SK-N-SH (cell line): ENCODE data around the gene RBM10. TPM values are rescaled to one million over a fixed set of nuclear protein-coding genes. Genes with fewer than 3 reads are reported as not detected.

Experiments
- CTCF ChIA-PET: fragments of 300-600, 350-600 bp; formaldehyde crosslinking; extraction: SDS; loops from one replicate; lab custom pipeline; 2021; lab: Yijun Ruan, JAX
- POLR2A ChIA-PET: fragments of 350-600 bp; sonication (Branson Sonifier 250); formaldehyde crosslinking; extraction: SDS; loops from one replicate; lab custom pipeline; 2020; ENCODE audit warnings: antibody characterized with exemption, inconsistent platforms; lab: Yijun Ruan, JAX
- DNase-seq: peaks from one replicate; pipeline ENCODE4 v3.0.0; 2012
- H2AFZ ChIP-seq: fragments of 200-600 bp; sonication (generic); 2 replicates; pipeline ENCODE4 v1.8.1; 2016; ENCODE audit warnings: antibody characterized with exemption, mild to moderate bottlenecking, low read depth
- H3F3A ChIP-seq: fragments of 200-600 bp; sonication (generic); replicated peaks from 2 replicates; pipeline ENCODE3; 2016; ENCODE audit warnings: antibody characterized with exemption, mild to moderate bottlenecking; ENCODE audit not compliant: insufficient read depth
- H3K27ac ChIP-seq, 2 experiments: fragments of 200-500 bp in 1 of 2; fragments of 200-600 bp in 1 of 2; sonication (Bioruptor generic) in 1 of 2; sonication (generic), shearing (Covaris generic) in 1 of 2; 2 replicates each; pipeline versions ENCODE4 v1.5.1 to v1.6.1; 2014 to 2016; ENCODE audit warnings: low read depth in 2 of 2, inconsistent platforms in 1 of 2, low read length in 1 of 2, mild to moderate bottlenecking in 1 of 2, mixed read lengths in 1 of 2
- H3K27me3 ChIP-seq: fragments of 200-600 bp; sonication (generic), shearing (Covaris generic); 2 replicates; pipeline ENCODE4 v1.6.1; 2016; ENCODE audit warnings: mixed run types; ENCODE audit not compliant: insufficient read depth
- H3K36me3 ChIP-seq, 2 experiments: fragments of 200-500 bp in 1 of 2; fragments of 200-600 bp in 1 of 2; sonication (Bioruptor generic) in 1 of 2; sonication (generic) in 1 of 2; replicated peaks in 1 of 2; 2 replicates each; pipeline versions ENCODE3 to v1.5.1; 2014 to 2016; ENCODE audit warnings: low read length in 1 of 2, mild to moderate bottlenecking in 1 of 2; ENCODE audit not compliant: insufficient read depth in 2 of 2, control insufficient read depth in 1 of 2
- H3K4me1 ChIP-seq, 2 experiments: fragments of 200-500 bp in 1 of 2; fragments of 200-600 bp in 1 of 2; sonication (Bioruptor generic) in 1 of 2; sonication (generic), shearing (Covaris generic) in 1 of 2; 2 replicates each; pipeline versions ENCODE4 v1.5.1 to v1.6.1; 2014 to 2016; ENCODE audit warnings: low read depth in 1 of 2, low read length in 1 of 2, mixed run types in 1 of 2; ENCODE audit not compliant: insufficient read depth in 2 of 2, control insufficient read depth in 1 of 2
- H3K4me2 ChIP-seq: fragments of 200-600 bp; sonication (generic), shearing (Covaris generic); 2 replicates; pipeline ENCODE4 v1.6.1; 2017; ENCODE audit warnings: mixed run types
- H3K4me3 ChIP-seq, 2 experiments: fragments of 200-500 bp in 1 of 2; fragments of 200-600 bp in 1 of 2; sonication (Bioruptor generic) in 1 of 2; sonication (generic), shearing (Covaris generic) in 1 of 2; 2 replicates each; pipeline versions ENCODE4 v1.5.1 to v1.8.1; 2014 to 2016; ENCODE audit warnings: low read depth in 2 of 2, inconsistent platforms in 1 of 2, low read length in 1 of 2, mild to moderate bottlenecking in 1 of 2, mixed read lengths in 1 of 2, moderate library complexity in 1 of 2
- H3K79me2 ChIP-seq: fragments of 200-600 bp; sonication (generic); 2 replicates; pipeline ENCODE4 v1.8.1; 2017; ENCODE audit warnings: mild to moderate bottlenecking; ENCODE audit not compliant: insufficient read depth
- H3K9ac ChIP-seq: fragments of 200-600 bp; sonication (generic); 2 replicates; pipeline ENCODE4 v1.6.1; 2017; ENCODE audit warnings: mixed run types
- H3K9me2 ChIP-seq: fragments of 200-600 bp; sonication (generic); 2 replicates; pipeline ENCODE4 v1.6.1; 2017; ENCODE audit warnings: mixed run types
- H3K9me3 ChIP-seq: fragments of 200-600 bp; sonication (generic); 2 replicates; pipeline ENCODE4 v1.6.1; 2017; ENCODE audit warnings: mixed run types, mild to moderate bottlenecking, moderate library complexity
- H4K20me1 ChIP-seq: fragments of 200-600 bp; sonication (generic); 2 replicates; pipeline ENCODE4 v1.6.1; 2017; ENCODE audit warnings: mild to moderate bottlenecking, mixed run types; ENCODE audit not compliant: insufficient read depth
- ELF1 ChIP-seq: IDR thresholded peaks from 2 replicates; pipeline ENCODE4 v1.4.0; 2012
- EP300 ChIP-seq, 2 experiments: IDR thresholded peaks; 2 replicates each; pipeline versions ENCODE4 v1.4.0 to v1.6.1; 2012; ENCODE audit warnings: borderline replicate concordance in 1 of 2, low read depth in 1 of 2, low read length in 1 of 2
- EZH2phosphoT487 ChIP-seq: fragments of 200-600 bp; sonication (generic); IDR thresholded peaks from 2 replicates; pipeline ENCODE4 v1.6.1; 2017; ENCODE audit warnings: low read depth, mixed run types, mild to moderate bottlenecking, antibody characterized with exemption, moderate library complexity, borderline replicate concordance
- FOXJ3 ChIP-seq: sonication (generic); formaldehyde crosslinking; IDR thresholded peaks from 2 replicates; pipeline ENCODE4 v1.5.1; 2020; ENCODE audit warnings: mild to moderate bottlenecking, missing genetic modification reagents
- FOXM1 ChIP-seq: IDR thresholded peaks from 2 replicates; pipeline ENCODE4 v1.4.0; 2012; ENCODE audit warnings: low read depth, mild to moderate bottlenecking
- GATA2 ChIP-seq: sonication (generic); formaldehyde crosslinking; IDR thresholded peaks from 2 replicates; pipeline ENCODE4 v1.5.0; 2020; ENCODE audit warnings: mild to moderate bottlenecking, missing genetic modification reagents
- MEF2A ChIP-seq: IDR thresholded peaks from 2 replicates; pipeline ENCODE4 v1.4.0; 2012; ENCODE audit warnings: low read depth, borderline replicate concordance
- MXI1 ChIP-seq: IDR thresholded peaks from 2 replicates; pipeline ENCODE4 v1.6.1; 2012; ENCODE audit warnings: mild to moderate bottlenecking, low read depth, low read length, improper control_type of control experiment
- NFIC ChIP-seq: IDR thresholded peaks from 2 replicates; pipeline ENCODE4 v1.4.0; 2012; ENCODE audit warnings: borderline replicate concordance
- NRF1 ChIP-seq: IDR thresholded peaks from 2 replicates; pipeline ENCODE4 v1.6.1; 2012; ENCODE audit warnings: low read depth, mild to moderate bottlenecking, low read length
- POLR2AphosphoS5 ChIP-seq: IDR thresholded peaks from 2 replicates; pipeline ENCODE4 v1.6.1; 2012; ENCODE audit warnings: low read depth, low read length
- RAD21 ChIP-seq: IDR thresholded peaks from 2 replicates; pipeline ENCODE4 v1.6.1; 2012; ENCODE audit warnings: mild to moderate bottlenecking, low read length
- RCOR1 ChIP-seq: fragments of 150-350 bp; IDR thresholded peaks from 2 replicates; pipeline ENCODE4 v1.6.1; 2017; ENCODE audit warnings: antibody characterized with exemption, low read length
- RFX5 ChIP-seq: IDR thresholded peaks from 2 replicates; pipeline ENCODE4 v1.6.1; 2012; ENCODE audit warnings: mild to moderate bottlenecking, improper control_type of control experiment, low read length
- RXRA ChIP-seq: IDR thresholded peaks from 2 replicates; pipeline ENCODE4 v1.4.0; 2012; ENCODE audit warnings: low read depth, mild to moderate bottlenecking, borderline replicate concordance
- SIN3A ChIP-seq: IDR thresholded peaks from 2 replicates; pipeline ENCODE4 v1.6.1; 2012; ENCODE audit warnings: low read depth, mild to moderate bottlenecking, low read length, moderate library complexity, borderline replicate concordance
- SMC3 ChIP-seq: IDR thresholded peaks from 2 replicates; pipeline ENCODE4 v1.6.1; 2012; ENCODE audit warnings: low read depth, low read length, improper control_type of control experiment
- TCF12 ChIP-seq: IDR thresholded peaks from 2 replicates; pipeline ENCODE4 v1.4.0; 2012
- TEAD4 ChIP-seq: IDR thresholded peaks from 2 replicates; pipeline ENCODE4 v1.4.0; 2012; ENCODE audit warnings: mild to moderate bottlenecking, borderline replicate concordance; ENCODE audit not compliant: insufficient read depth
- YY1 ChIP-seq: IDR thresholded peaks from 2 replicates; pipeline ENCODE4 v1.4.0; 2012; ENCODE audit warnings: low read depth, mild to moderate bottlenecking
- WGBS: methylation state at CpG from one replicate; pipeline ENCODE4 v1.1.6; 2017; ENCODE audit warnings: low lambda C conversion rate; 5-methylcytosine and 5-hydroxymethylcytosine counted together
- polyA plus RNA-seq, 3 experiments: library from polyadenylated mRNA; depleted of rRNA; stranded (reverse); fragments of >200 nt; gene quantifications; 2 replicates each; pipeline ENCODE4 v1.2.3, GENCODE V29; 2012
- TF ChIP-seq, protein P1 (sequence below): fragments of 150-350 bp; IDR thresholded peaks from 2 replicates; pipeline ENCODE4 v1.6.1; 2016; ENCODE audit warnings: mild to moderate bottlenecking, low read depth, low read length
- TF ChIP-seq, protein P2 (sequence below): fragments of 150-350 bp; IDR thresholded peaks from 2 replicates; pipeline ENCODE4 v1.6.1; 2017; ENCODE audit warnings: antibody characterized with exemption, low read length, low read depth, borderline replicate concordance
- TF ChIP-seq, protein P3 (sequence below): IDR thresholded peaks from 2 replicates; pipeline ENCODE4 v1.4.0; 2012; ENCODE audit warnings: low read depth
- TF ChIP-seq, protein P4 (sequence below): IDR thresholded peaks from 2 replicates; pipeline ENCODE4 v1.4.0; 2012; ENCODE audit warnings: low read depth, borderline replicate concordance
- TF ChIP-seq, protein P5 (sequence below): IDR thresholded peaks from 2 replicates; pipeline ENCODE4; 2012
- TF ChIP-seq, protein P6 (sequence below): IDR thresholded peaks from 2 replicates; pipeline ENCODE4 v1.6.1; 2012; ENCODE audit warnings: mild to moderate bottlenecking, low read depth, low read length, moderate library complexity

Gene RBM10
- polyA plus RNA-seq, 1 of the 3 experiments (the other 2 are of a cell fraction), result 34.4 TPM

DNA sequence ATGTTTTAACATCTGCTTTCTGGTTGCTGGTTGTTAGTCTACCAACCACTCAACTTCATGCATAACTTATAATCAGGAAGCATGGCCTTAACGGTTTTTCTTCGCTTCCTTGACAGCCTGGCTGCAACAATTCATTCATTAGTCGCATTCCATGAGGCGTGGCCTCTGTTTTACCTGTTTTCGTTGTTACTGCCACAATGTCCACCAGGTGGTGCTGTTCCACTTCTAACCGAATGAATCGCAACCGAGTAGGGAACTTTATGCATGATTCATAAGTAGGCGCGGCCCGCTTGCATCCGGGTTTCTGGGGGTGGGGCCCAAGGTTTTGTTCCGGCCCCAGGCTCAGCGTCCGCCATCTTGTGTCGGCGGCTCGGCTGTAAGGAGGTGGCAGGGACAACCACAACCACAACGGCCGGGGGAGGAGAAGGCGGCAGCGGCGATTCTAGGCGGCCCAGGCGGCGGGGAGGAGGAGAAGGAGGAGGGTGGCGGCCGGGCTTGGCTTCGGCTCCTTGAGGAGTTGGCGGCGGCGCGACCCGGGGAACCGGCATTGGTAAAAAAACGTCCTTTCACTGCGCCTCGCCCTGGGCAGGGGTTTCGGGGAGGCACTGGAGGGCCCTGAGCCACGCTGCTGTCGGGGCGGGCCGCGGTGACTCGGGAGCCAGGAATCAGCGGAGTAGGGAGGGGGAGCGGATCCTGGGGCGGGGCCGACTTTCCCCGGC is 48.6 kb downstream of the RBM10 start, which contains the start of gene UBA1:
UBA1 (plus strand) TSS at position 355 of the 719 bp plus-strand sequence. CDS start 4,974 bp downstream, outside the sequence.
- H3F3A ChIP-seq, result no peaks in the 10 kb centered on the region
- H4K20me1 ChIP-seq, result peaks cover 43% of the 10 kb centered on the region
- no peaks in the 10 kb centered on the region for H3K27me3 ChIP-seq
- peak; percentile 95 for DNase-seq
- H3K9me2 ChIP-seq, result no peaks in the 10 kb centered on the region
- peak within 1 kb of the TSS; percentile 70 for H2AFZ ChIP-seq
- H3K4me2 ChIP-seq, result peak within 1 kb of the TSS; percentile 86
- peak within 1 kb of the TSS; percentile 89 to 93 for H3K27ac ChIP-seq
- ChIA-PET CTCF (interaction anchor here (1.0 to 4.0 kb wide), 6 partner anchors 17 to 834 kb away, joined by 3 to 29 read pairs (median 8); partner anchors contain the start of gene RBM10), POLR2A (no interaction called here)
- H3K4me1 ChIP-seq, result peaks cover 16 to 36% of the 10 kb centered on the region in 2 experiments
- under 1% methylated on average over 31 of the region's 50 CpGs for WGBS
- peaks cover 61% of the 10 kb centered on the region for H3K79me2 ChIP-seq
- H3K36me3 ChIP-seq, result peaks cover 25 to 27% of the 10 kb centered on the region in 2 experiments
- peak within 1 kb of the TSS; percentile 83 to 96 for H3K4me3 ChIP-seq
- H3K9me3 ChIP-seq, result no peaks in the 10 kb centered on the region
- H3K9ac ChIP-seq, result peak within 1 kb of the TSS; percentile 95
- TF ChIP-seq YY1, result peak; percentile 92
- TF ChIP-seq NRF1, result no peak
- TF ChIP-seq, protein P1, sequence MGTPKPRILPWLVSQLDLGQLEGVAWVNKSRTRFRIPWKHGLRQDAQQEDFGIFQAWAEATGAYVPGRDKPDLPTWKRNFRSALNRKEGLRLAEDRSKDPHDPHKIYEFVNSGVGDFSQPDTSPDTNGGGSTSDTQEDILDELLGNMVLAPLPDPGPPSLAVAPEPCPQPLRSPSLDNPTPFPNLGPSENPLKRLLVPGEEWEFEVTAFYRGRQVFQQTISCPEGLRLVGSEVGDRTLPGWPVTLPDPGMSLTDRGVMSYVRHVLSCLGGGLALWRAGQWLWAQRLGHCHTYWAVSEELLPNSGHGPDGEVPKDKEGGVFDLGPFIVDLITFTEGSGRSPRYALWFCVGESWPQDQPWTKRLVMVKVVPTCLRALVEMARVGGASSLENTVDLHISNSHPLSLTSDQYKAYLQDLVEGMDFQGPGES, result no peak
- TF ChIP-seq, protein P2, sequence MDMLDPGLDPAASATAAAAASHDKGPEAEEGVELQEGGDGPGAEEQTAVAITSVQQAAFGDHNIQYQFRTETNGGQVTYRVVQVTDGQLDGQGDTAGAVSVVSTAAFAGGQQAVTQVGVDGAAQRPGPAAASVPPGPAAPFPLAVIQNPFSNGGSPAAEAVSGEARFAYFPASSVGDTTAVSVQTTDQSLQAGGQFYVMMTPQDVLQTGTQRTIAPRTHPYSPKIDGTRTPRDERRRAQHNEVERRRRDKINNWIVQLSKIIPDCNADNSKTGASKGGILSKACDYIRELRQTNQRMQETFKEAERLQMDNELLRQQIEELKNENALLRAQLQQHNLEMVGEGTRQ, result no peak
- no peak for TF ChIP-seq GATA2
- peak; percentile 95 for TF ChIP-seq SMC3
- TF ChIP-seq FOXM1, result no peak
- TF ChIP-seq NFIC, result no peak
- TF ChIP-seq RCOR1, result peak; percentile 61; the same call in 1 of the 2 replicates
- TF ChIP-seq EZH2phosphoT487, result no peak
- TF ChIP-seq TEAD4, result 0 out of 2 replicates have a peak, but pooled peaks have one; percentile 5
- TF ChIP-seq, protein P3, sequence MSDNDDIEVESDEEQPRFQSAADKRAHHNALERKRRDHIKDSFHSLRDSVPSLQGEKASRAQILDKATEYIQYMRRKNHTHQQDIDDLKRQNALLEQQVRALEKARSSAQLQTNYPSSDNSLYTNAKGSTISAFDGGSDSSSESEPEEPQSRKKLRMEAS, result no peak
- TF ChIP-seq EP300 (IDR thresholded peaks at IDR 0.05; ENCODE audit: borderline replicate concordance in 1 of 2, low read depth in 1 of 2, low read length in 1 of 2), result no peak
- TF ChIP-seq TCF12, result no peak
- TF ChIP-seq POLR2AphosphoS5, result peak; percentile 95
- TF ChIP-seq, protein P4, sequence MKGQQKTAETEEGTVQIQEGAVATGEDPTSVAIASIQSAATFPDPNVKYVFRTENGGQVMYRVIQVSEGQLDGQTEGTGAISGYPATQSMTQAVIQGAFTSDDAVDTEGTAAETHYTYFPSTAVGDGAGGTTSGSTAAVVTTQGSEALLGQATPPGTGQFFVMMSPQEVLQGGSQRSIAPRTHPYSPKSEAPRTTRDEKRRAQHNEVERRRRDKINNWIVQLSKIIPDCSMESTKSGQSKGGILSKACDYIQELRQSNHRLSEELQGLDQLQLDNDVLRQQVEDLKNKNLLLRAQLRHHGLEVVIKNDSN, result no peak
- 0 out of 2 replicates have a peak, but pooled peaks have one; percentile 52 for TF ChIP-seq SIN3A
- TF ChIP-seq MXI1, result peak; percentile 70; the same call in 1 of the 2 replicates
- peak; percentile 53; the same call in 1 of the 2 replicates for TF ChIP-seq ELF1
- peak; percentile 35; the same call in 1 of the 2 replicates for TF ChIP-seq RFX5
- no peak for TF ChIP-seq RXRA
- peak; percentile 97 for TF ChIP-seq RAD21
- TF ChIP-seq, protein P5, sequence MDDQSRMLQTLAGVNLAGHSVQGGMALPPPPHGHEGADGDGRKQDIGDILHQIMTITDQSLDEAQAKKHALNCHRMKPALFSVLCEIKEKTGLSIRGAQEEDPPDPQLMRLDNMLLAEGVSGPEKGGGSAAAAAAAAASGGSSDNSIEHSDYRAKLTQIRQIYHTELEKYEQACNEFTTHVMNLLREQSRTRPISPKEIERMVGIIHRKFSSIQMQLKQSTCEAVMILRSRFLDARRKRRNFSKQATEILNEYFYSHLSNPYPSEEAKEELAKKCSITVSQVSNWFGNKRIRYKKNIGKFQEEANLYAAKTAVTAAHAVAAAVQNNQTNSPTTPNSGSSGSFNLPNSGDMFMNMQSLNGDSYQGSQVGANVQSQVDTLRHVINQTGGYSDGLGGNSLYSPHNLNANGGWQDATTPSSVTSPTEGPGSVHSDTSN, result no peak; the same call in 1 of the 2 replicates
- no peak for TF ChIP-seq FOXJ3 (CRISPR knock-in tag)
- no peak for TF ChIP-seq MEF2A
- TF ChIP-seq, protein P6, sequence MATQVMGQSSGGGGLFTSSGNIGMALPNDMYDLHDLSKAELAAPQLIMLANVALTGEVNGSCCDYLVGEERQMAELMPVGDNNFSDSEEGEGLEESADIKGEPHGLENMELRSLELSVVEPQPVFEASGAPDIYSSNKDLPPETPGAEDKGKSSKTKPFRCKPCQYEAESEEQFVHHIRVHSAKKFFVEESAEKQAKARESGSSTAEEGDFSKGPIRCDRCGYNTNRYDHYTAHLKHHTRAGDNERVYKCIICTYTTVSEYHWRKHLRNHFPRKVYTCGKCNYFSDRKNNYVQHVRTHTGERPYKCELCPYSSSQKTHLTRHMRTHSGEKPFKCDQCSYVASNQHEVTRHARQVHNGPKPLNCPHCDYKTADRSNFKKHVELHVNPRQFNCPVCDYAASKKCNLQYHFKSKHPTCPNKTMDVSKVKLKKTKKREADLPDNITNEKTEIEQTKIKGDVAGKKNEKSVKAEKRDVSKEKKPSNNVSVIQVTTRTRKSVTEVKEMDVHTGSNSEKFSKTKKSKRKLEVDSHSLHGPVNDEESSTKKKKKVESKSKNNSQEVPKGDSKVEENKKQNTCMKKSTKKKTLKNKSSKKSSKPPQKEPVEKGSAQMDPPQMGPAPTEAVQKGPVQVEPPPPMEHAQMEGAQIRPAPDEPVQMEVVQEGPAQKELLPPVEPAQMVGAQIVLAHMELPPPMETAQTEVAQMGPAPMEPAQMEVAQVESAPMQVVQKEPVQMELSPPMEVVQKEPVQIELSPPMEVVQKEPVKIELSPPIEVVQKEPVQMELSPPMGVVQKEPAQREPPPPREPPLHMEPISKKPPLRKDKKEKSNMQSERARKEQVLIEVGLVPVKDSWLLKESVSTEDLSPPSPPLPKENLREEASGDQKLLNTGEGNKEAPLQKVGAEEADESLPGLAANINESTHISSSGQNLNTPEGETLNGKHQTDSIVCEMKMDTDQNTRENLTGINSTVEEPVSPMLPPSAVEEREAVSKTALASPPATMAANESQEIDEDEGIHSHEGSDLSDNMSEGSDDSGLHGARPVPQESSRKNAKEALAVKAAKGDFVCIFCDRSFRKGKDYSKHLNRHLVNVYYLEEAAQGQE, result no peak
